Skin of body (tissue), 3 donors: ENCODE data around the gene TRIM75. TPM values are rescaled to one million over a fixed set of nuclear protein-coding genes. Genes with fewer than 3 reads are reported as not detected.
"Not testable (repeated sequence)": the region's sequence is repeated elsewhere in the genome, so short reads cannot be mapped to it uniquely, and the experiment has no call there.

Source experiments
- DNase-seq: peaks from one replicate; lab custom pipeline; 2025; lab: John Stamatoyannopoulos, UW
- small RNA-seq: library from RNA; depleted of rRNA; stranded (forward); fragments of <200 nt; gene quantifications from one replicate; pipeline ENCODE3, GENCODE V24; 2014; ENCODE audit warnings: low replicate concordance
- total RNA-seq: library from RNA; depleted of rRNA; stranded (reverse); fragments of >200 nt; gene quantifications from one replicate; pipeline ENCODE4 v1.2.3, GENCODE V29; 2014

Gene TRIM75
- total RNA-seq, 1 donor from 2014 or later: not detected

DNA sequence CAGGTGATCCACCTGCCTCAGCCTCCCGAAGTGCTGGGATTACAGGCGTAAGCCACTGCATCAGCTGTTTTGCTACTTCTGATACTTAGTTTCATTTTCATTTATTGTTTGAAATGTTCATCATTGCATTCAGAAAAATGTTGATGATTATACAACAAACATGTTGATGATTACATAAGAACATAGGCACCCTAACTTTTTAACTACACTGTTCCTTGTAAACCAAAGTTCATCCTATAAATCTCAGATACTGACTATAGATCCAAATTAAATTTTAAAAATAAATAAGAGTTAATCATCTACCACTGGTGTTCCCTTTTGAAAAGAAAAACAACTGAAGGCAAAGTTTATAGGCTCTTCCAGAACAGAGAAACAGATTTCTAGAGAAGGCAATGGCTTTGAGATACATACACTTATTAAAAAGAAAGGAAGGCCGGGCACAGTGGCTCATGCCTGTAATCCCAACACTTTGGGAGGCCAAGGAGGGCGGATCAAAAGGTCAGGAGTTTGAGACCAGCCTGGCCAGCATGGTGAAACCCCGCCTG, 23.4 kb downstream of the TRIM75 start:
- no peak for DNase-seq

- peak; percentile 1 for DNase-seq
Measured at GRCh38 chr4:165079476-165079875, 25.8 kb downstream of the TRIM75 start.

DNA sequence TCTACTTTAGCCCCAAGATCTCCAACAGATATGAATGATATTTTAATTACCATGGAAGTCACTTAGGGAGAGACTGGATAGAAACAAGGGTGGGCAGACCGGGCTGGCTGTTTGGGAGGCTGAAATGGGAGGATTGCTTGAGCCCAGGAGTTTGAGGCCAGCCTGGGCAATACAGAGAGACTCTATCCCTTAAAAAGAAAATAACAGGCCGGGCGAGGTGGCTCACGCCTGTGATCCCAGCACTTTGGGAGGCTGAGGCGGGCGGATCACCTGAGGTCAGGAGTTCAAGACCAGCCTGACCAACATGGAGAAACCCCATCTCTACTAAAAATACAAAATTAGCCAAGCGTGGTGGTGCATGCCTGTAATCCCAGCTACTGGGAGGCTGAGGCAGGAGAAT, 31.1 kb downstream of the TRIM75 start:
- not testable (repeated sequence) for DNase-seq

- no peak for DNase-seq
Measured at GRCh38 chr4:165085946-165086345, 32.3 kb downstream of the TRIM75 start.

DNA sequence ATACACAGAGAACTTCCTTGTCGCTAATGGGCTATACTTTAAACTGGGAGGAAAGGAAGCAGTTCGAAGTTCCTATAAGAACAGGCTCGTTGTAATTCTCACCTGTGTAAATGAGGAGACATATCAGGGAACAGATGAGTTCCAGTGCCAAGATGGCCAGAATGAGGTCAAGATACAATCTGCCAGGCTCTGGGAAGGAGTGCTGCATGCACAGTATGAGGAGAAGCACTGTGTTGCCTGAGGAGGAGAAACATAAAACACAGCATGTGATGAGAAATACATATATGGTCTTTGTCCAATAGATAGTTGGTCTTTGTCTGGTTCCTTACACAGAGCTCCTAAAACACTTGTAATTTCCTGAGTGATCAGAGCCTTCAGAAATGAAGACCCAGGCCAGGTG, 34.7 kb downstream of the TRIM75 start:
- no peak for DNase-seq

DNA sequence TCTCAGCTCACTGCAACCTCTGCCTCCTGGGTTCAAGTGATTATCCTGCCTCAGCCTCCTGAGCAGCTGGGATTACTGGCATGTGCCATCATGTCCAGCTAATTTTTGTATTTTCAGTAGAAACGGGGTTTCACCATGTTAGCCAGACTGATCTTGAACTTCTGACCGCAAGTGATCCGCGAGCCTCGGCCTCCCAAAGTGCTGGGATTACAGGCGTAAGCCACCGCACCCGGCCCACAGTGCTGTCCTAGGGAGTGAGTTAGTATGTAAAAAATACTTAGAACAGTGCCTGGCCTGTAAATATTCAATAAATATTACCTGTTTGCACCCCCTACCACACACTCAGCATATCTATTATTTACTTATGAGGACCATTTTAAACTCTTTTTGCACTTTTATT, 38.5 kb downstream of the TRIM75 start:
- DNase-seq: not testable (repeated sequence)

GRCh38 chr4:165094873-165095272, 41.2 kb downstream of the TRIM75 start:
- DNase-seq: no peak

- DNase-seq: no peak
Measured at GRCh38 chr4:165095291-165095690, 41.6 kb downstream of the TRIM75 start.

DNA sequence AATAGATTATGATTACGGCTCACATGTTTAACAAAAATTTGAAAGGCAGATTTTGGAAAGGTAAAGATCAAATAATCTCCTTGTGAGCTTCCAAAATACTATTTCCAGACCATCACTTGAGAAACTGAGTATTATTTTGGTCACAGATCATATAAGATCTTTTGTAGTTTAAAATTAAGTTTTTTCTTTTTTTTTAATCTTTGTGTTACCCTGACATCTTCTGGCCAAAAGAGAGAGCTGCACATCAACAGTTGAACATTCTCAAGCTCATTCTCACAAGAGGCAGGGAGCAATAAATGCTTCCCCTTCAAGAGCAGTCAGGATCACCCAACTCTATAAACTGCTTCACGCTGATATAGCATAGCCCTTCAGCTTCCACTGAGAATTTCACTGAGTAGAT, 43.1 kb downstream of the TRIM75 start:
- DNase-seq: peak; percentile 26

DNA sequence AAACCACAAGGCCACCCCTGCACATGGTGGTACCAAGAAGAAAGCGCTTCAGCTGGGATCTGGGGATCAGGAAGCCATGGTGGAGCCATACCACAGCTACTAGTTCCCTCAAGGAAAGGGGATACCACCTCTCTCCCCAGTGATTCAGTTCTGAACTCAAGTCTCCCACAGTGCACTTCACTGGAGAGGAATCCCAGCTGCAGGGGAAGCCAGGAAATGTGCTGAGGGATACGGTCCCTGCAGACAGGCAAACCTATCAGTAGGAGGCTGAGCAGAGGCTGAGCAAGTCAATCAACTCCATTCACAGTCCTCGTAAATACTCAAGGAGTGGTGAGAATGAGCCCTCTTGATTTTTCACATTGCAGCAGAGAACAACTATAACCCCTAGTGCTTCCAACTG, 48.0 kb downstream of the TRIM75 start:
- no peak for DNase-seq

DNA sequence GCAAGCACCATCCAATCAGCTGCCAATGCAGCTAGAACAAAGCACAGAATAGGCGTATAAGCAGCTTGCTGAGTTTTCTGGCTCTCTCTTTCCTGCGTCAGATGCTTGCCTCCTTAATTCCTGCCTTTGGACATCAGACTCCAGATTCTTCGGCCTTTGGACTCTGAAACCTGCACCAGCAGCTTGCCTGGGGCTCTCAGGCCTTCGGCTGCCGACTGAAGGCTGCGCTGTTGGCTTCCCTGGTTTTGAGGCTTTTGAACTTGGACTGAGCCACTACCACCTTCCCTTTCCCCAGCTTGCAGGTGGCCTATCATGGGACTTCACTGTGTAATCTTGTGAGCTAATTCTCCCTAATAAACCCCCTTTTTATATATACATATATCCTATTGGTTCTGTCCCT, 52.9 kb downstream of the TRIM75 start:
- no peak for DNase-seq

Small RNAs within 50 kb of the gene (small RNA-seq; reads per million reads assigned to genes)
- not detected for gene AC106872.12

Other genes starting within 250 kb of the TRIM75 start
- gene APELA, start 176.7 kb upstream of the TRIM75 start, total RNA-seq: 0.69 TPM
- gene TRIM61, start 76.2 kb upstream of the TRIM75 start, total RNA-seq: 1.2 TPM
- not detected for gene TRIM60, start 21.9 kb upstream of the TRIM75 start, total RNA-seq
- 4.2 TPM for gene TMEM192, start 59.0 kb downstream of the TRIM75 start, total RNA-seq
- gene KLHL2, start 153.7 kb downstream of the TRIM75 start, total RNA-seq: 10.1 TPM